HG03159 (cell line): ENCODE data around the gene ABCC2.
"Not testable (repeated sequence)": the region's sequence is repeated elsewhere in the genome, so short reads cannot be mapped to it uniquely, and the experiment has no call there.

Source experiments
- ATAC-seq: cut with Tn5 transposase; IDR thresholded peaks from one replicate; pipeline ENCODE4 v1.9.1; 2021; ENCODE audit warnings: mild to moderate bottlenecking, moderate library complexity; ENCODE audit not compliant: unreplicated experiment

The ABCC2 gene

GRCh38 chr10:99807786-99808185 lies 25.3 kb downstream of the ABCC2 start:
- no peak for ATAC-seq

GRCh38 chr10:99808270-99808669 lies 25.8 kb downstream of the ABCC2 start:
- ATAC-seq: no peak

GRCh38 chr10:99809481-99809880 lies 27.0 kb downstream of the ABCC2 start:
- no peak for ATAC-seq

- ATAC-seq: no peak
Observed at GRCh38 chr10:99809931-99810615, 27.6 kb downstream of the ABCC2 start.

- no peak for ATAC-seq
Observed at GRCh38 chr10:99812177-99812576, 29.7 kb downstream of the ABCC2 start.

GRCh38 chr10:99814143-99814542 lies 31.7 kb downstream of the ABCC2 start:
- no peak for ATAC-seq

GRCh38 chr10:99815621-99816020 lies 33.2 kb downstream of the ABCC2 start:
- no peak for ATAC-seq

GRCh38 chr10:99827936-99828335 lies 45.5 kb downstream of the ABCC2 start:
- ATAC-seq: no peak

GRCh38 chr10:99828464-99828863 lies 46.0 kb downstream of the ABCC2 start:
- no peak for ATAC-seq

- no peak for ATAC-seq
Observed at GRCh38 chr10:99832439-99832838, 50.0 kb downstream of the ABCC2 start.

GRCh38 chr10:99834410-99834809 lies 52.0 kb downstream of the ABCC2 start:
- no peak for ATAC-seq

GRCh38 chr10:99835947-99836346 lies 53.5 kb downstream of the ABCC2 start:
- ATAC-seq: no peak

GRCh38 chr10:99836711-99837110 lies 54.3 kb downstream of the ABCC2 start:
- ATAC-seq: no peak

GRCh38 chr10:99840859-99841258 lies 58.4 kb downstream of the ABCC2 start:
- not testable (repeated sequence) for ATAC-seq

- no peak for ATAC-seq
Observed at GRCh38 chr10:99841746-99842145, 59.3 kb downstream of the ABCC2 start.

- ATAC-seq: no peak
Observed at GRCh38 chr10:99843310-99843709, 60.9 kb downstream of the ABCC2 start.

- no peak for ATAC-seq
Observed at GRCh38 chr10:99844433-99844955, 62.1 kb downstream of the ABCC2 start.

GRCh38 chr10:99845837-99846382 lies 63.5 kb downstream of the ABCC2 start:
- ATAC-seq: no peak

GRCh38 chr10:99849057-99849456 lies 66.6 kb downstream of the ABCC2 start:
- ATAC-seq: no peak

GRCh38 chr10:99849536-99849935 lies 67.1 kb downstream of the ABCC2 start:
- no peak for ATAC-seq

- ATAC-seq: no peak
Observed at GRCh38 chr10:99850021-99850766, 67.8 kb downstream of the ABCC2 start.

GRCh38 chr10:99850767-99851340 lies 68.4 kb downstream of the ABCC2 start:
- ATAC-seq: no peak
